H1 (cell line): ENCODE results near the gene C5AR2. TPM values are rescaled to one million over a fixed set of nuclear protein-coding genes. Genes with fewer than 3 reads are reported as not detected.
"Not testable (repeated sequence)": the region's sequence is repeated elsewhere in the genome, so short reads cannot be mapped to it uniquely, and the experiment has no call there.

Experiments
- CTCF ChIA-PET: fragments of 300-600 bp; sonication (Branson Sonifier 250); formaldehyde crosslinking; loops from one replicate; lab custom pipeline; 2021; ENCODE audit not compliant: partially characterized antibody; lab: Charles Lee
- POLR2A ChIA-PET: fragments of 300-600 bp; sonication (Branson Sonifier 250); formaldehyde crosslinking; loops from one replicate; lab custom pipeline; 2021; ENCODE audit warnings: inconsistent platforms; ENCODE audit not compliant: partially characterized antibody; lab: Charles Lee
- DNase-seq, 2 experiments: peaks; one replicate each; pipeline versions ENCODE4 v3.0.0 to v3.0.0-alpha.2; 2010 to 2022; ENCODE audit warnings: low spot score in 2 of 2, low read depth in 1 of 2, mixed read lengths in 1 of 2
- FAIRE-seq: peaks from 2 replicates; lab custom pipeline; 2011; peaks lifted over from hg19 to GRCh38; lab: Jason Lieb, UNC
- H2AFZ ChIP-seq: 2 replicates; pipeline ENCODE4 v1.8.1; 2012; ENCODE audit warnings: low read length, inconsistent platforms
- H2AK5ac ChIP-seq: 2 replicates; pipeline ENCODE4 v1.6.1; 2013; ENCODE audit warnings: low read depth, low read length
- H2BK120ac ChIP-seq: replicated peaks from 2 replicates; pipeline ENCODE3; 2013; ENCODE audit warnings: low read depth, low read length, inconsistent platforms
- H2BK12ac ChIP-seq: 2 replicates; pipeline ENCODE4 v1.6.1; 2013; ENCODE audit warnings: low read depth, low read length
- H2BK15ac ChIP-seq: 2 replicates; pipeline ENCODE4 v1.6.1; 2013; ENCODE audit warnings: low read length
- H2BK20ac ChIP-seq: 2 replicates; pipeline ENCODE4 v1.6.1; 2013; ENCODE audit warnings: low read length
- H2BK5ac ChIP-seq: 2 replicates; pipeline ENCODE4 v1.6.1; 2013; ENCODE audit warnings: low read depth, low read length
- H3K14ac ChIP-seq: 2 replicates; pipeline ENCODE4 v1.6.1; 2013; ENCODE audit warnings: inconsistent platforms; ENCODE audit not compliant: insufficient read length
- H3K18ac ChIP-seq: 2 replicates; pipeline ENCODE4 v1.6.1; 2013; ENCODE audit warnings: low read length; ENCODE audit errors: extremely low read depth
- H3K23ac ChIP-seq: 2 replicates; pipeline ENCODE4 v1.6.1; 2013; ENCODE audit warnings: inconsistent platforms; ENCODE audit not compliant: insufficient read length
- H3K23me2 ChIP-seq: 2 replicates; pipeline ENCODE4 v1.6.1; 2013; ENCODE audit warnings: low read depth, low read length
- H3K27ac ChIP-seq: 2 replicates; pipeline ENCODE4 v1.6.1; 2011; ENCODE audit warnings: low read depth, low read length, inconsistent platforms
- H3K27me3 ChIP-seq, 4 experiments: replicated peaks in 1 of 4; 1 replicate in 1 of 4; 2 replicates in 3 of 4; pipeline versions ENCODE4 v1.6.1 to v1.8.1; 2011 to 2013; ENCODE audit warnings: low read length in 3 of 4, mild to moderate bottlenecking in 3 of 4, inconsistent platforms in 2 of 4, mixed read lengths in 2 of 4, moderate library complexity in 1 of 4; ENCODE audit not compliant: control insufficient read depth in 3 of 4, insufficient read depth in 3 of 4; ENCODE audit errors: extremely low read depth in 1 of 4
- H3K36me3 ChIP-seq, 4 experiments: 2 replicates each; pipeline versions ENCODE4 v1.6.1 to v1.8.1; 2011 to 2013; ENCODE audit warnings: mild to moderate bottlenecking in 4 of 4, low read length in 3 of 4, moderate library complexity in 2 of 4, control low read depth in 1 of 4, inconsistent platforms in 1 of 4; ENCODE audit not compliant: insufficient read depth in 4 of 4, control insufficient read depth in 2 of 4
- H3K4ac ChIP-seq: replicated peaks from 2 replicates; pipeline ENCODE3; 2013; ENCODE audit warnings: low read length, low read depth, mixed read lengths, inconsistent platforms; ENCODE audit not compliant: insufficient read length
- H3K4me1 ChIP-seq, 4 experiments: replicated peaks in 1 of 4; 1 replicate in 1 of 4; 2 replicates in 3 of 4; pipeline versions ENCODE4 v1.6.1 to v1.8.1; 2011 to 2013; ENCODE audit warnings: low read length in 3 of 4, inconsistent platforms in 2 of 4, mixed read lengths in 1 of 4; ENCODE audit not compliant: insufficient read depth in 4 of 4, control insufficient read depth in 3 of 4
- H3K4me2 ChIP-seq, 2 experiments: 2 replicates each; pipeline versions ENCODE4 v1.6.1 to v1.8.1; 2011 to 2013; ENCODE audit warnings: low read depth in 2 of 2, low read length in 2 of 2, control low read depth in 1 of 2, inconsistent platforms in 1 of 2, mild to moderate bottlenecking in 1 of 2; ENCODE audit not compliant: insufficient read depth in 1 of 2
- H3K4me3 ChIP-seq, 4 experiments: fragments of 200-600, 300-600 bp in 1 of 4; sonication (generic), shearing (Covaris generic), sonication (Bioruptor Twin) in 1 of 4; 2 replicates each; pipeline versions ENCODE4 v1.5.1 to v1.8.1; 2011 to 2016; ENCODE audit warnings: low read length in 4 of 4, low read depth in 3 of 4, control low read depth in 2 of 4, inconsistent platforms in 2 of 4, mild to moderate bottlenecking in 2 of 4, mixed read lengths in 1 of 4, moderate library complexity in 1 of 4; ENCODE audit not compliant: insufficient read depth in 2 of 4; ENCODE audit errors: extremely low read depth in 1 of 4
- H3K56ac ChIP-seq: replicated peaks from 2 replicates; pipeline ENCODE3; 2013; ENCODE audit warnings: low read depth, mild to moderate bottlenecking, mixed read lengths, low read length, inconsistent platforms; ENCODE audit not compliant: insufficient read length
- H3K79me1 ChIP-seq: 2 replicates; pipeline ENCODE4 v1.6.1; 2013; ENCODE audit warnings: low read depth, low read length, control low read depth
- H3K79me2 ChIP-seq, 2 experiments: 2 replicates each; pipeline versions ENCODE4 v1.6.1 to v1.8.1; 2012 to 2013; ENCODE audit warnings: low read length in 2 of 2, mild to moderate bottlenecking in 2 of 2, inconsistent platforms in 1 of 2; ENCODE audit not compliant: insufficient read depth in 2 of 2, control insufficient read depth in 1 of 2
- H3K9ac ChIP-seq, 4 experiments: replicated peaks in 1 of 4; 1 replicate in 1 of 4; 2 replicates in 3 of 4; pipeline versions ENCODE4 v1.6.1 to v1.8.1; 2011 to 2013; ENCODE audit warnings: low read depth in 3 of 4, low read length in 3 of 4, control low read depth in 2 of 4, mild to moderate bottlenecking in 2 of 4, moderate library complexity in 2 of 4, inconsistent platforms in 1 of 4; ENCODE audit errors: extremely low read depth in 1 of 4
- H3K9me3 ChIP-seq, 2 experiments: 2 replicates each; pipeline versions ENCODE4 v1.6.1 to v1.8.1; 2012 to 2013; ENCODE audit warnings: mild to moderate bottlenecking in 2 of 2, moderate library complexity in 2 of 2, control low read depth in 1 of 2, inconsistent platforms in 1 of 2, low read depth in 1 of 2, low read length in 1 of 2, mixed read lengths in 1 of 2; ENCODE audit not compliant: insufficient read depth in 2 of 2
- H4K20me1 ChIP-seq, 2 experiments: replicated peaks in 1 of 2; 2 replicates each; pipeline versions ENCODE3 to v1.8.1; 2011 to 2013; ENCODE audit warnings: inconsistent platforms in 2 of 2, low read length in 2 of 2, mild to moderate bottlenecking in 1 of 2; ENCODE audit not compliant: insufficient read depth in 2 of 2, control insufficient read depth in 1 of 2
- H4K5ac ChIP-seq: 2 replicates; pipeline ENCODE4 v1.6.1; 2013; ENCODE audit warnings: low read length, low read depth, mixed read lengths, inconsistent platforms; ENCODE audit not compliant: insufficient read length
- H4K8ac ChIP-seq: 2 replicates; pipeline ENCODE4 v1.8.0; 2013; ENCODE audit warnings: mild to moderate bottlenecking, moderate library complexity, low read length, inconsistent platforms; ENCODE audit not compliant: insufficient read depth; ENCODE audit errors: extremely low read depth
- H4K91ac ChIP-seq: replicated peaks from 2 replicates; pipeline ENCODE3; 2013; ENCODE audit warnings: low read length, mixed read lengths, inconsistent platforms; ENCODE audit not compliant: insufficient read length
- WGBS, 2 experiments: shearing (Covaris generic) in 1 of 2; methylation state at CpG; one replicate each; pipeline versions ENCODE4 v1.1.6 to v1.1.7; 2013 to 2015; ENCODE audit warnings: low lambda C conversion rate in 2 of 2, mixed read lengths in 2 of 2, inconsistent platforms in 1 of 2, low coverage in 1 of 2, missing lambda C conversion rate in 1 of 2; ENCODE audit not compliant: insufficient replicate concordance in 2 of 2, insufficient coverage in 1 of 2, insufficient read length in 1 of 2; ENCODE audit errors: extremely low coverage in 1 of 2, missing lambda C conversion rate in 1 of 2; 5-methylcytosine and 5-hydroxymethylcytosine counted together
- polyA plus RNA-seq, 7 experiments: library from polyadenylated mRNA; depleted of rRNA in 3 of 7; stranded (reverse) in 5 of 7; unstranded in 2 of 7; fragments of >200 nt in 5 of 7; fragments of 200-250 nt in 2 of 7; gene quantifications; 1 replicate in 5 of 7; 2 replicates in 1 of 7; 4 replicates in 1 of 7; pipeline versions ENCODE4 v1.2.1 to v1.2.3, GENCODE V29; 2011 to 2013; ENCODE audit warnings: missing spikeins in 2 of 7, mixed read lengths in 2 of 7
- total RNA-seq: library from RNA; stranded (reverse); fragmentation: NEBNext Ultra II Directional; extraction: Animal tissue kit (Norgen Biotek cat#: 25700); gene quantifications from 2 replicates; pipeline ENCODE4 v1.2.1, GENCODE V29; 2021

The C5AR2 gene
- total and polyA plus RNA-seq, 2 of the 8 experiments (the other 6 are each of a cell fraction or from before 2014, with no cell fraction given), result 0.08 to 0.15 TPM

DNA sequence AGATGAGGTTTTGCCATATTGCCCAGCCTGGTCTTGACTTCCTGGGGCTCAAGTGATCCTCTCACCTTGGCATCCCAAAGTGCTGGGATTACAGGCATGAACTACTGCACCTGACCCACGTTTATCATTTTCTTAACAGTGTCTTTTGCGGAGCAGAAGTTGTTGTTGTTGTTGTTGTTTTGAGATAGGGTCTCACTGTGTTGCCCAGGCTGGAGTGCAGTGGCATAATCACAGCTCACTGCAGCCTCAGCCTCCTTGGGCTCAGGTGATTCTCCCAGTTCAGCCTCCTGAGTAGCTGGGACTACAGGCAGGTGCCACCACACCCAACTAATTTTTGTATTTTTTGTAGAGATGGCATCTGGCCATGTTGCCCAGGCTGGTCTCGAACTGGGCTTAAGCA is 55.6 kb downstream of the C5AR2 start:
- H3K18ac ChIP-seq, H4K5ac ChIP-seq, H3K4me1 ChIP-seq, H3K23ac ChIP-seq, H3K36me3 ChIP-seq, H2BK15ac ChIP-seq, H2AK5ac ChIP-seq, H2BK20ac ChIP-seq, FAIRE-seq, H4K20me1 ChIP-seq, H2BK120ac ChIP-seq, H3K4ac ChIP-seq, CTCF ChIA-PET, H3K79me1 ChIP-seq, H3K14ac ChIP-seq, H2BK12ac ChIP-seq, H3K4me2 ChIP-seq, H4K91ac ChIP-seq, H3K56ac ChIP-seq, H2BK5ac ChIP-seq, H3K9ac ChIP-seq, H3K79me2 ChIP-seq, DNase-seq, H3K4me3 ChIP-seq, H3K9me3 ChIP-seq, H3K23me2 ChIP-seq, H3K27me3 ChIP-seq, H4K8ac ChIP-seq, H3K27ac ChIP-seq, H2AFZ ChIP-seq: not testable (repeated sequence)
- POLR2A ChIA-PET, result interaction anchor here (0.6 to 1.3 kb wide), 2 partner anchors 13 to 95 kb away, joined by 3 to 5 read pairs; no protein-coding TSS in a partner anchor
- 96% methylated on average over 3 of the region's 3 CpGs; no CpG with 5 or more reads in 1 of the 2 experiments for WGBS, 2 experiments

DNA sequence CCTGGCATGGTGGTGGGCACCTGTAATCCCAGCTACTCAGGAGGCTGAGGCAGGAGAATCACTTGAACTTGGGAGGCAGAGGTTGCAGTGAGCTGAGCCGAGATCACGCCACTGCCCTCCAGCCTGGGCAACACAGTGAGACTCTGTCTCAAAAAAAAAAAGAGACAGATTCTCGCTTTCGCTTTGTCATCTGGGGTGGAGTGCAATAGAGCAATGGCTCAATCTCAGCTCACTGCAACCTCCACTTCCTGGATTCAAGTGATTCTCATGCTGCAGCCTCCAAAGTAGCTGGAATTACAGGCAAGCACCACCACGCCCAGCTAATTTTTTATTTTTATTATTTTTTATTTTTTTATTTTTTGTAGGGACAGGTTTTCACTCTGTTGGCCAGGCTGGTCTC is 56.7 kb downstream of the C5AR2 start:
- H3K4me2 ChIP-seq, H2BK120ac ChIP-seq, H2BK15ac ChIP-seq, H3K4ac ChIP-seq, H2BK20ac ChIP-seq, FAIRE-seq, DNase-seq, H3K79me2 ChIP-seq, H3K27me3 ChIP-seq, H4K91ac ChIP-seq, H4K8ac ChIP-seq, H3K56ac ChIP-seq, H4K5ac ChIP-seq, H3K9me3 ChIP-seq, H3K79me1 ChIP-seq, H2BK5ac ChIP-seq, H3K23ac ChIP-seq, H3K9ac ChIP-seq, H3K4me1 ChIP-seq, H2BK12ac ChIP-seq, H3K4me3 ChIP-seq, H3K18ac ChIP-seq, H2AFZ ChIP-seq, H3K36me3 ChIP-seq, H2AK5ac ChIP-seq, H4K20me1 ChIP-seq, H3K27ac ChIP-seq, H3K23me2 ChIP-seq, H3K14ac ChIP-seq: not testable (repeated sequence)
- ChIA-PET CTCF (interaction anchor here (0.6 to 4.1 kb wide), 6 partner anchors 12 to 41 kb away, joined by 3 to 32 read pairs (median 4); partner anchors contain the start of gene DHX34), POLR2A (interaction anchor here (0.7 to 1.4 kb wide), 4 partner anchors 12 to 24 kb away, joined by 3 to 6 read pairs (median 3); no protein-coding TSS in a partner anchor)
- 98% methylated on average over 5 of the region's 5 CpGs; no CpG with 5 or more reads in 1 of the 2 experiments for WGBS, 2 experiments
